ENCODE data around the gene CD69.

DNA sequence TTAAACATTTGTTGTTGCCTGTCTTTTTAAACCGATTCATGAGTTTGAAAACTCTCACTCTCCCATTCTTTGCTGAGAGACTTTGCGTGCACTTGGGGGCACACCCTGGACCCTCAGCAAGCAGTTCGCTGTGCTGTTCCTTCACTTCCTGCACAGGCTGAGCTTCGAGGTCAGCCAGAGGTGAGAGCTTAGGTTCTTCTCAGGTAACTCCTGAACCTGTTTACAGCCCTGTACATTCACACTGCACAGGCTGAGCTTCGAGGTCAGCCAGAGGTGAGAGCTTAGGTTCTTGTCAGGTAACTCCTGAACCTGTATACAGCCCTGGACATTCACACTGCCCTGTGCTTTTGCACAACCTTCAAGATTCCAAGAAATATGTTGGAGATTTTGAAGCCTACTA, 18.0 kb downstream of the CD69 start:
- TF ChIP-seq, protein P1, sequence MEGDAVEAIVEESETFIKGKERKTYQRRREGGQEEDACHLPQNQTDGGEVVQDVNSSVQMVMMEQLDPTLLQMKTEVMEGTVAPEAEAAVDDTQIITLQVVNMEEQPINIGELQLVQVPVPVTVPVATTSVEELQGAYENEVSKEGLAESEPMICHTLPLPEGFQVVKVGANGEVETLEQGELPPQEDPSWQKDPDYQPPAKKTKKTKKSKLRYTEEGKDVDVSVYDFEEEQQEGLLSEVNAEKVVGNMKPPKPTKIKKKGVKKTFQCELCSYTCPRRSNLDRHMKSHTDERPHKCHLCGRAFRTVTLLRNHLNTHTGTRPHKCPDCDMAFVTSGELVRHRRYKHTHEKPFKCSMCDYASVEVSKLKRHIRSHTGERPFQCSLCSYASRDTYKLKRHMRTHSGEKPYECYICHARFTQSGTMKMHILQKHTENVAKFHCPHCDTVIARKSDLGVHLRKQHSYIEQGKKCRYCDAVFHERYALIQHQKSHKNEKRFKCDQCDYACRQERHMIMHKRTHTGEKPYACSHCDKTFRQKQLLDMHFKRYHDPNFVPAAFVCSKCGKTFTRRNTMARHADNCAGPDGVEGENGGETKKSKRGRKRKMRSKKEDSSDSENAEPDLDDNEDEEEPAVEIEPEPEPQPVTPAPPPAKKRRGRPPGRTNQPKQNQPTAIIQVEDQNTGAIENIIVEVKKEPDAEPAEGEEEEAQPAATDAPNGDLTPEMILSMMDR (IDR thresholded peaks at IDR 0.05), result no peak
- no peak for TF ChIP-seq POLR2A (IDR thresholded peaks at IDR 0.05)
